Measurements from ENCODE around the gene TTC34. TPM values are rescaled to one million over a fixed set of nuclear protein-coding genes. Genes with fewer than 3 reads are reported as not detected.

TTC34 gene
- total and polyA plus RNA-seq, 2 of the 13 experiments (the other 11 are each of a cell fraction or from before 2014, with no cell fraction given), result 0.07 to 0.11 TPM

DNA sequence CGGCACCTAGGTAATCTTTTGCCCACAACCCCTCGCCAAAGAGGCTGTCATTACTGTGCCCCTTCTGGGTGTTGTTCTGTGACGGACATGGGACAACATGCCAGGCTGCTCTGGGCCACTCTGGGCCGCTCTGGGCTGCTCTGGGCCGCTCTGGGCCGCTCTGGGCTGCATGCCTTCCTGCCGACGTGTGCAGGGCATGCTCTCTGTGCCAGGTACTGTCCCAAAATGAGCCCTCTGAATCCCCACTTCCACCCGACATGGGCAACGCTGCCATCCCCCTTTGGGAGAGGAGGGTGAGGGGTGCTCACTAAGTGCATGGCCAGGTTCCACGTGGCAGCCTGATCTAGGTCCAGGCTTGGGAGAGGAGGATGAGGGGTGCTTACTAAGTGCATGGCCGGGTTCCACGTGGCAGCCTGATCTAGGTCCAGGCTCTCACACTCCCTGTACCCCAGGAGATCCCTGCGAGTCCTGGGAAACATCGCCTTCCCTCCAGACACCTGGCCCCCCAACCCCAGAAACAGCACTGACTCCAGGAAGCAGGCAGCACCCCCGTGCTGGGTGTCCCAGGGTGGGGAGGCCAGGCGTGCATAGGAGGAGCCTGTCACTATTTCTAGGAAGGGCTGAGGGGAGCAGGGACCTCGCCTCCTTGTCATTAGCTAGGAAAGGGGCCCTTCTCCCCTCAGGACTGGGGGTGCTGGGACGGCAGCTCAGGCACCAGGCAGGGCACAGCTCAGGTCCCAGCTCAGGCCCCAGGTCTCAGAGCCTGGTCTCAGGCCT lies 16.5 kb downstream of the TTC34 start (continued):
- TF ChIP-seq, protein P1, sequence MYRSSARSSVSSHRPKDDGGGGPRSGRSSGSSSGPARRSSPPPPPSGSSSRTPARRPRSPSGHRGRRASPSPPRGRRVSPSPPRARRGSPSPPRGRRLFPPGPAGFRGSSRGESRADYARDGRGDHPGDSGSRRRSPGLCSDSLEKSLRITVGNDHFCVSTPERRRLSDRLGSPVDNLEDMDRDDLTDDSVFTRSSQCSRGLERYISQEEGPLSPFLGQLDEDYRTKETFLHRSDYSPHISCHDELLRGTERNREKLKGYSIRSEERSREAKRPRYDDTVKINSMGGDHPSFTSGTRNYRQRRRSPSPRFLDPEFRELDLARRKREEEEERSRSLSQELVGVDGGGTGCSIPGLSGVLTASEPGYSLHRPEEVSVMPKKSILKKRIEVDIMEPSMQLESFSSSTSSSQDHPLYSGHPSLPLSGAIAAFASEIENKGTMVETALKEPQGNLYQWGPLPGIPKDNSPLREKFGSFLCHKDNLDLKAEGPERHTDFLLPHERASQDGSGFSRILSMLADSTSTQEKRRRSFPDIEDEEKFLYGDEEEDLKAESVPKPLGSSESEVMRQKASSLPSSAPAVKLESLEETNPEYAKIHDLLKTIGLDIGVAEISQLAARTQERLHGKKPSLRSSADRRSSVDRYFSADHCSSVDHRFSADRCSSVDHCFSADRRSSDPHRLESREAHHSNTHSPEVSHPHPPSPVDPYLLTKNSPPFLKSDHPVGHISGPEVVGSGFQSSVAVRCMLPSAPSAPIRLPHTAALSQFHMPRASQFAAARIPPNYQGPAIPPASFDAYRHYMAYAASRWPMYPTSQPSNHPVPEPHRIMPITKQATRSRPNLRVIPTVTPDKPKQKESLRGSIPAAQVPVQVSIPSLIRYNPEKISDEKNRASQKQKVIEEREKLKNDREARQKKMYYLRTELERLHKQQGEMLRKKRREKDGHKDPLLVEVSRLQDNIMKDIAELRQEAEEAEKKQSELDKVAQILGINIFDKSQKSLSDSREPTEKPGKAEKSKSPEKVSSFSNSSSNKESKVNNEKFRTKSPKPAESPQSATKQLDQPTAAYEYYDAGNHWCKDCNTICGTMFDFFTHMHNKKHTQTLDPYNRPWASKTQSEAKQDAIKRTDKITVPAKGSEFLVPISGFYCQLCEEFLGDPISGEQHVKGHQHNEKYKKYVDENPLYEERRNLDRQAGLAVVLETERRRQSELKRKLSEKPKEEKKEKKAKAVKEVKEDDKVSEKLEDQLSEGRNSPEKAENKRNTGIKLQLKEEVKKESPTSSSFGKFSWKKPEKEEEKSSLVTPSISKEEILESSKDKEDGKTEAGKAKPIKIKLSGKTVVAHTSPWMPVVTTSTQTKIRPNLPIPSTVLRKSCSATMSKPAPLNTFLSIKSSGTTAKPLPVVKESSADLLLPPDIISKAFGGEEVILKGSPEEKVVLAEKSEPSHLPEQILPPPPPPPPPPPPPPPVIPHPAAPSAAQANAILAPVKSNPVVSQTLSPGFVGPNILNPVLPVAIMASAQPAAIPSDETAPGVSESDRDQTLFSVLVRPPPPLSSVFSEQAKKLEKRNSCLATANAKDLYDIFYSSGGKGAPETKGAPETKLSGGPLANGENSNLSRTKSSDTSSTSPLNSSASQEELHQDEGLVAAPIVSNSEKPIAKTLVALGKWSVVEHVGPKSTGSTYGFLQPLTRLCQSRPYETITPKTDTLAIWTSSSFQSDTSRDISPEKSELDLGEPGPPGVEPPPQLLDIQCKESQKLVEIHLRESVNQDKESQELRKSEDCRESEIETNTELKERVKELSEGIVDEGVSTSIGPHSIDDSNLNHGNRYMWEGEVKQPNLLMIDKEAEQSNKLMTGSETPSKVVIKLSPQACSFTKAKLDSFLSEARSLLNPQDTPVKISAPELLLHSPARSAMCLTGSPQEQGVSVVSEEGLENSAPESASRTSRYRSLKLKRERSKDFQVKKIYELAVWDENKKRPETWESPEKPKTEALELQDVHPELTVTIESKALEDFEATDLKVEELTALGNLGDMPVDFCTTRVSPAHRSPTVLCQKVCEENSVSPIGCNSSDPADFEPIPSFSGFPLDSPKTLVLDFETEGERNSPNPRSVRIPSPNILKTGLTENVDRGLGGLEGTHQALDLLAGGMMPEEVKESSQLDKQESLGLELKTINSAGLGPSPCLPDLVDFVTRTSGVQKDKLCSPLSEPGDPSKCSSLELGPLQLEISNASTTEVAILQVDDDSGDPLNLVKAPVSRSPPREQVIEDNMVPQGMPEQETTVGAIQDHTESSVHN (CRISPR knock-in tag; IDR thresholded peaks at IDR 0.05), result no peak
- TF ChIP-seq SMAD1 (CRISPR knock-in tag; IDR thresholded peaks at IDR 0.05; ENCODE audit: borderline replicate concordance, low read depth), result no peak
- no peak for TF ChIP-seq NKX3-1 (CRISPR knock-in tag; IDR thresholded peaks at IDR 0.05)
- no peak for TF ChIP-seq ZNF446 (CRISPR knock-in tag; IDR thresholded peaks at IDR 0.05)
- no peak for TF ChIP-seq ZNF253 (CRISPR knock-in tag; IDR thresholded peaks at IDR 0.05; ENCODE audit: borderline replicate concordance)
- TF ChIP-seq, protein P2, sequence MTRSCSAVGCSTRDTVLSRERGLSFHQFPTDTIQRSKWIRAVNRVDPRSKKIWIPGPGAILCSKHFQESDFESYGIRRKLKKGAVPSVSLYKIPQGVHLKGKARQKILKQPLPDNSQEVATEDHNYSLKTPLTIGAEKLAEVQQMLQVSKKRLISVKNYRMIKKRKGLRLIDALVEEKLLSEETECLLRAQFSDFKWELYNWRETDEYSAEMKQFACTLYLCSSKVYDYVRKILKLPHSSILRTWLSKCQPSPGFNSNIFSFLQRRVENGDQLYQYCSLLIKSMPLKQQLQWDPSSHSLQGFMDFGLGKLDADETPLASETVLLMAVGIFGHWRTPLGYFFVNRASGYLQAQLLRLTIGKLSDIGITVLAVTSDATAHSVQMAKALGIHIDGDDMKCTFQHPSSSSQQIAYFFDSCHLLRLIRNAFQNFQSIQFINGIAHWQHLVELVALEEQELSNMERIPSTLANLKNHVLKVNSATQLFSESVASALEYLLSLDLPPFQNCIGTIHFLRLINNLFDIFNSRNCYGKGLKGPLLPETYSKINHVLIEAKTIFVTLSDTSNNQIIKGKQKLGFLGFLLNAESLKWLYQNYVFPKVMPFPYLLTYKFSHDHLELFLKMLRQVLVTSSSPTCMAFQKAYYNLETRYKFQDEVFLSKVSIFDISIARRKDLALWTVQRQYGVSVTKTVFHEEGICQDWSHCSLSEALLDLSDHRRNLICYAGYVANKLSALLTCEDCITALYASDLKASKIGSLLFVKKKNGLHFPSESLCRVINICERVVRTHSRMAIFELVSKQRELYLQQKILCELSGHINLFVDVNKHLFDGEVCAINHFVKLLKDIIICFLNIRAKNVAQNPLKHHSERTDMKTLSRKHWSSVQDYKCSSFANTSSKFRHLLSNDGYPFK (CRISPR knock-in tag; IDR thresholded peaks at IDR 0.05; ENCODE audit: borderline replicate concordance), result no peak

Measured in HepG2 (cell line).